HepG2 (cell line): ENCODE measurements around the gene TVP23A. TPM values are rescaled to one million over a fixed set of nuclear protein-coding genes. Genes with fewer than 3 reads are reported as not detected.
A peak's percentile ranks its signal among the peaks of the same experiment; 100 is the strongest.

Experiments
- AHDC1 ChIP-seq: sonication (generic); formaldehyde crosslinking; IDR thresholded peaks from 2 replicates; pipeline ENCODE4 v1.5.1; 2020; ENCODE audit warnings: mild to moderate bottlenecking, missing genetic modification reagents, borderline replicate concordance
- ARNT ChIP-seq: fragments of 450-650 bp; IDR thresholded peaks from 2 replicates; pipeline ENCODE4 v1.6.1; 2017
- CENPX ChIP-seq: sonication (generic); formaldehyde crosslinking; IDR thresholded peaks from 2 replicates; pipeline ENCODE4 v1.9.0; 2021; ENCODE audit warnings: mild to moderate bottlenecking, missing genetic modification reagents, moderate library complexity
- DMAP1 ChIP-seq: IDR thresholded peaks from 2 replicates; pipeline ENCODE4 v1.6.1; 2016
- HMG20A ChIP-seq: IDR thresholded peaks from 2 replicates; pipeline ENCODE4 v1.6.1; 2016; ENCODE audit warnings: borderline replicate concordance
- HMGXB4 ChIP-seq, 2 experiments: sonication (generic) in 1 of 2; formaldehyde crosslinking in 1 of 2; IDR thresholded peaks; 2 replicates each; pipeline versions ENCODE4 v1.4.0 to v1.6.1; 2018 to 2020; ENCODE audit warnings: missing genetic modification reagents in 2 of 2, borderline replicate concordance in 1 of 2, low read depth in 1 of 2, mild to moderate bottlenecking in 1 of 2, missing biosample characterization in 1 of 2
- KDM1A ChIP-seq: IDR thresholded peaks from 2 replicates; pipeline ENCODE4 v1.6.1; 2016; ENCODE audit warnings: missing compliant biosample characterization
- MNT ChIP-seq: fragments of 450-650 bp; IDR thresholded peaks from 2 replicates; pipeline ENCODE4 v1.6.1; 2016
- SOX13 ChIP-seq, 3 experiments: fragments of 450-650 bp in 1 of 3; sonication (generic) in 1 of 3; formaldehyde crosslinking in 1 of 3; IDR thresholded peaks in 2 of 3; conservative IDR thresholded peaks in 1 of 3; 2 replicates each; pipeline versions ENCODE4 v1.5.0 to v1.6.1; 2016 to 2020; ENCODE audit warnings: antibody characterized with exemption in 1 of 3, mild to moderate bottlenecking in 1 of 3, missing compliant biosample characterization in 1 of 3, missing genetic modification reagents in 1 of 3, moderate library complexity in 1 of 3
- SOX6 ChIP-seq, 2 experiments: fragments of 450-650 bp in 1 of 2; sonication (generic) in 1 of 2; formaldehyde crosslinking in 1 of 2; IDR thresholded peaks; 2 replicates each; pipeline versions ENCODE4 v1.4.0 to v1.6.1; 2017 to 2020; ENCODE audit warnings: antibody characterized with exemption in 1 of 2, mild to moderate bottlenecking in 1 of 2, missing genetic modification reagents in 1 of 2
- SP5 ChIP-seq: IDR thresholded peaks from 2 replicates; pipeline ENCODE4 v1.6.1; 2016; ENCODE audit warnings: low read depth, borderline replicate concordance
- YEATS4 ChIP-seq: sonication (generic); formaldehyde crosslinking; IDR thresholded peaks from 2 replicates; pipeline ENCODE4 v1.4.0; 2020; ENCODE audit warnings: missing genetic modification reagents, borderline replicate concordance
- ZMYM3 ChIP-seq: sonication (generic); formaldehyde crosslinking; IDR thresholded peaks from 2 replicates; pipeline ENCODE4 v1.5.1; 2020; ENCODE audit warnings: mild to moderate bottlenecking, missing genetic modification reagents
- ZNF549 ChIP-seq: sonication (generic); formaldehyde crosslinking; IDR thresholded peaks from 2 replicates; pipeline ENCODE4 v1.5.0; 2020; ENCODE audit warnings: missing genetic modification reagents
- ZNF598 ChIP-seq: sonication (generic); formaldehyde crosslinking; IDR thresholded peaks from 2 replicates; pipeline ENCODE4 v1.5.1; 2020; ENCODE audit warnings: mild to moderate bottlenecking, missing genetic modification reagents, borderline replicate concordance
- ZNF672 ChIP-seq: sonication (generic); formaldehyde crosslinking; IDR thresholded peaks from 2 replicates; pipeline ENCODE4 v1.8.1; 2022; ENCODE audit warnings: missing genetic modification reagents
- ZNF746 ChIP-seq: sonication (generic); formaldehyde crosslinking; IDR thresholded peaks from 2 replicates; pipeline ENCODE4 v1.8.0; 2022; ENCODE audit warnings: mild to moderate bottlenecking, missing genetic modification reagents
- ZNF776 ChIP-seq: sonication (generic); formaldehyde crosslinking; IDR thresholded peaks from 2 replicates; pipeline ENCODE4 v1.4.0; 2020; ENCODE audit warnings: mild to moderate bottlenecking, missing genetic modification reagents
- ZNF83 ChIP-seq: sonication (generic); formaldehyde crosslinking; IDR thresholded peaks from 2 replicates; pipeline ENCODE4 v1.4.0; 2020; ENCODE audit warnings: missing genetic modification reagents, mild to moderate bottlenecking, borderline replicate concordance
- ZNF891 ChIP-seq: sonication (generic); formaldehyde crosslinking; IDR thresholded peaks from 2 replicates; pipeline ENCODE4 v1.5.0; 2020; ENCODE audit warnings: mild to moderate bottlenecking, missing genetic modification reagents
- polyA plus RNA-seq, 8 experiments: library from polyadenylated mRNA; depleted of rRNA in 3 of 8; stranded (reverse) in 7 of 8; unstranded in 1 of 8; fragments of >200 nt; fragmentation: Illumina TruSeq in 4 of 8; extraction: Trizol in 4 of 8; gene quantifications; 2 replicates each; pipeline versions ENCODE4 v1.2.1 to v1.2.3, GENCODE V29; 2011 to 2016; ENCODE audit warnings: low read depth in 4 of 8, missing spikeins in 1 of 8, mixed read lengths in 1 of 8; ENCODE audit not compliant: insufficient read depth in 1 of 8
- total RNA-seq, 5 experiments: library from RNA; depleted of rRNA; stranded (reverse); fragments of >200 nt; fragmentation: Illumina TruSeq; extraction: Trizol; gene quantifications; 2 replicates each; pipeline ENCODE4 v1.2.3, GENCODE V29; 2016; ENCODE audit warnings: low read depth in 1 of 5

Gene TVP23A
- total and polyA plus RNA-seq, 2 of the 13 experiments (the other 11 are each of a cell fraction or from before 2014, with no cell fraction given) = not detected

GRCh38 chr16:10738231-10739077 is 80.1 kb downstream of the TVP23A start (continued):
- peak; percentile 36; the same call in 1 of the 2 replicates for TF ChIP-seq SOX13 (IDR thresholded peaks at IDR 0.05)
- TF ChIP-seq SOX13 (CRISPR knock-in tag; conservative IDR thresholded peaks at IDR 0.05 in 1 of 2, IDR thresholded peaks at IDR 0.05 in 1 of 2) = peak in 1 of 2 experiments; percentile 20; a peak in 1 of 4 replicates
- TF ChIP-seq MNT = peak; percentile 34
- no peak for TF ChIP-seq ZNF549
- TF ChIP-seq ZNF891 (CRISPR knock-in tag) = no peak
- no peak for TF ChIP-seq ZNF672 (CRISPR knock-in tag)
- TF ChIP-seq YEATS4 (CRISPR knock-in tag) = 0 out of 2 replicates have a peak, but pooled peaks have one; percentile 46
- 0 out of 2 replicates have a peak, but pooled peaks have one; percentile 54 for TF ChIP-seq ZNF776
- TF ChIP-seq HMGXB4 (CRISPR knock-in tag; IDR thresholded peaks at IDR 0.05; ENCODE audit: borderline replicate concordance in 1 of 2, low read depth in 1 of 2) = peak in 1 of 2 experiments; percentile 69; a peak in 1 of 4 replicates
- TF ChIP-seq ZNF83 = no peak
- TF ChIP-seq KDM1A (CRISPR knock-in tag) = no peak
- peak; percentile 48 for TF ChIP-seq ZMYM3
- TF ChIP-seq SP5 (CRISPR knock-in tag) = 0 out of 2 replicates have a peak, but pooled peaks have one; percentile 9
- TF ChIP-seq CENPX = no peak
- TF ChIP-seq SOX6 (IDR thresholded peaks at IDR 0.05) = no peak
- TF ChIP-seq SOX6 (CRISPR knock-in tag; IDR thresholded peaks at IDR 0.05) = peak; percentile 76
- TF ChIP-seq HMG20A = peak; percentile 82; the same call in 1 of the 2 replicates
- TF ChIP-seq DMAP1 (CRISPR knock-in tag) = no peak
- no peak for TF ChIP-seq ZNF598 (CRISPR knock-in tag)
- TF ChIP-seq ZNF746 = peak; percentile 51; the same call in 1 of the 2 replicates
- no peak for TF ChIP-seq ARNT
- TF ChIP-seq AHDC1 (CRISPR knock-in tag) = peak; percentile 83; the same call in 1 of the 2 replicates
